Measurements from ENCODE around the gene TRPM5. TPM values are rescaled to one million over a fixed set of nuclear protein-coding genes. Genes with fewer than 3 reads are reported as not detected.

The TRPM5 gene
- total and polyA plus RNA-seq, 9 of the 15 experiments (the other 6 are each of a cell fraction or from before 2014, with no cell fraction given), result not detected

DNA sequence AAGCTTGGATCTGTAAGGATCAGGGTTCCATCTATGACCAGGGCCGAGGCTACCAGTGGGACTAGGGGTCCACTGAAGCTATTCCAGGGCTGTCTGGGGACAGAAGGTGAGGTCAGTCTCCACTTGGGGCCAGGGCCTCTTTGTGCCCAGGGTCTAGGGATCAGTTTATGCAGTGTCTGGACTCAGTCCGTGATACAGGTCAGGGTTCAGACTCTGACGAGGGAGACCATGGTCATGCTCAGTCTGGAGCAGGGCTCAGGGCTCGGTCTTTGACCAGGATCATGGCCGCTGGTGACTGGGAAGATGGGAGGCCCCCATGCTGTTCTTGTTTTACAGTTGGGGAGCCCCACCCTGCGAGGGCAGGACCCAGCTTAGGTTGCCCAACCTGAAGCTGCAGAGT is 32.0 kb downstream of the TRPM5 start:
- H3K27ac ChIP-seq (ENCODE audit: extremely low read depth, low read depth, low read length), result no peak overlapping the region
- POLR2A ChIA-PET, result no interaction called here
- no peaks in the 10 kb centered on the region for H3K36me3 ChIP-seq (ENCODE audit: control insufficient read depth, insufficient read depth, low read length)
- ATAC-seq, result no peak
- H2AFZ ChIP-seq (ENCODE audit: low read depth, low read length), result no peak overlapping the region
- H3K79me2 ChIP-seq (ENCODE audit: control insufficient read depth, insufficient read depth, low read length), result no peaks in the 10 kb centered on the region
- peaks cover 13% of the 10 kb centered on the region; the same call in 1 of the 2 replicates for H4K20me1 ChIP-seq (replicated peaks; ENCODE audit: control insufficient read depth, insufficient read depth, low read length)
- TF ChIP-seq, protein P1, sequence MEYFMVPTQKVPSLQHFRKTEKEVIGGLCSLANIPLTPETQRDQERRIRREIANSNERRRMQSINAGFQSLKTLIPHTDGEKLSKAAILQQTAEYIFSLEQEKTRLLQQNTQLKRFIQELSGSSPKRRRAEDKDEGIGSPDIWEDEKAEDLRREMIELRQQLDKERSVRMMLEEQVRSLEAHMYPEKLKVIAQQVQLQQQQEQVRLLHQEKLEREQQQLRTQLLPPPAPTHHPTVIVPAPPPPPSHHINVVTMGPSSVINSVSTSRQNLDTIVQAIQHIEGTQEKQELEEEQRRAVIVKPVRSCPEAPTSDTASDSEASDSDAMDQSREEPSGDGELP (CRISPR knock-in tag; IDR thresholded peaks at IDR 0.05; ENCODE audit: borderline replicate concordance), result no peak
- TF ChIP-seq, protein P2, sequence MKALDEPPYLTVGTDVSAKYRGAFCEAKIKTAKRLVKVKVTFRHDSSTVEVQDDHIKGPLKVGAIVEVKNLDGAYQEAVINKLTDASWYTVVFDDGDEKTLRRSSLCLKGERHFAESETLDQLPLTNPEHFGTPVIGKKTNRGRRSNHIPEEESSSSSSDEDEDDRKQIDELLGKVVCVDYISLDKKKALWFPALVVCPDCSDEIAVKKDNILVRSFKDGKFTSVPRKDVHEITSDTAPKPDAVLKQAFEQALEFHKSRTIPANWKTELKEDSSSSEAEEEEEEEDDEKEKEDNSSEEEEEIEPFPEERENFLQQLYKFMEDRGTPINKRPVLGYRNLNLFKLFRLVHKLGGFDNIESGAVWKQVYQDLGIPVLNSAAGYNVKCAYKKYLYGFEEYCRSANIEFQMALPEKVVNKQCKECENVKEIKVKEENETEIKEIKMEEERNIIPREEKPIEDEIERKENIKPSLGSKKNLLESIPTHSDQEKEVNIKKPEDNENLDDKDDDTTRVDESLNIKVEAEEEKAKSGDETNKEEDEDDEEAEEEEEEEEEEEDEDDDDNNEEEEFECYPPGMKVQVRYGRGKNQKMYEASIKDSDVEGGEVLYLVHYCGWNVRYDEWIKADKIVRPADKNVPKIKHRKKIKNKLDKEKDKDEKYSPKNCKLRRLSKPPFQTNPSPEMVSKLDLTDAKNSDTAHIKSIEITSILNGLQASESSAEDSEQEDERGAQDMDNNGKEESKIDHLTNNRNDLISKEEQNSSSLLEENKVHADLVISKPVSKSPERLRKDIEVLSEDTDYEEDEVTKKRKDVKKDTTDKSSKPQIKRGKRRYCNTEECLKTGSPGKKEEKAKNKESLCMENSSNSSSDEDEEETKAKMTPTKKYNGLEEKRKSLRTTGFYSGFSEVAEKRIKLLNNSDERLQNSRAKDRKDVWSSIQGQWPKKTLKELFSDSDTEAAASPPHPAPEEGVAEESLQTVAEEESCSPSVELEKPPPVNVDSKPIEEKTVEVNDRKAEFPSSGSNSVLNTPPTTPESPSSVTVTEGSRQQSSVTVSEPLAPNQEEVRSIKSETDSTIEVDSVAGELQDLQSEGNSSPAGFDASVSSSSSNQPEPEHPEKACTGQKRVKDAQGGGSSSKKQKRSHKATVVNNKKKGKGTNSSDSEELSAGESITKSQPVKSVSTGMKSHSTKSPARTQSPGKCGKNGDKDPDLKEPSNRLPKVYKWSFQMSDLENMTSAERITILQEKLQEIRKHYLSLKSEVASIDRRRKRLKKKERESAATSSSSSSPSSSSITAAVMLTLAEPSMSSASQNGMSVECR (CRISPR knock-in tag; IDR thresholded peaks at IDR 0.05), result no peak
- TF ChIP-seq POLR2H (tag; IDR thresholded peaks at IDR 0.05; ENCODE audit: low read depth) (no peak), TCF7 (IDR thresholded peaks at IDR 0.05; ENCODE audit: borderline replicate concordance) (no peak), TCF7L2 (IDR thresholded peaks at IDR 0.05; ENCODE audit: low read depth, low read length) (no peak), GTF2E2 (tag; IDR thresholded peaks at IDR 0.05) (no peak), PHB (CRISPR knock-in tag; IDR thresholded peaks at IDR 0.05) (no peak)
- TF ChIP-seq, protein P3, sequence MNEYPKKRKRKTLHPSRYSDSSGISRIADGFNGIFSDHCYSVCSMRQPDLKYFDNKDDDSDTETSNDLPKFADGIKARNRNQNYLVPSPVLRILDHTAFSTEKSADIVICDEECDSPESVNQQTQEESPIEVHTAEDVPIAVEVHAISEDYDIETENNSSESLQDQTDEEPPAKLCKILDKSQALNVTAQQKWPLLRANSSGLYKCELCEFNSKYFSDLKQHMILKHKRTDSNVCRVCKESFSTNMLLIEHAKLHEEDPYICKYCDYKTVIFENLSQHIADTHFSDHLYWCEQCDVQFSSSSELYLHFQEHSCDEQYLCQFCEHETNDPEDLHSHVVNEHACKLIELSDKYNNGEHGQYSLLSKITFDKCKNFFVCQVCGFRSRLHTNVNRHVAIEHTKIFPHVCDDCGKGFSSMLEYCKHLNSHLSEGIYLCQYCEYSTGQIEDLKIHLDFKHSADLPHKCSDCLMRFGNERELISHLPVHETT (CRISPR knock-in tag; conservative IDR thresholded peaks at IDR 0.05 in 1 of 2, IDR thresholded peaks at IDR 0.05 in 1 of 2), result no peak
- intact Hi-C loops (cut with micrococcal nuclease) (no loop called here), in situ Hi-C loops (cut with MboI) (no loop called here)
- no peak overlapping the region for H3K4me3 ChIP-seq
- no peak for DNase-seq (ENCODE audit: extremely low read depth in 1 of 4, low spot score in 3 of 4)
- no peaks in the 10 kb centered on the region for H3K9me1 ChIP-seq (ENCODE audit: control insufficient read depth, insufficient read depth, low read length)
- BruUV-seq (replicated peaks), result no TSS peak
- 15% methylated on average over 5 of the region's 6 CpGs for WGBS (ENCODE audit: insufficient coverage, low coverage, missing lambda C conversion rate)
- no peak overlapping the region for H3K4me2 ChIP-seq (ENCODE audit: insufficient read depth, low read length)
- CTCF ChIA-PET (ENCODE audit: low intra/inter-chr PET ratio), result no interaction called here
- H3K9ac ChIP-seq (ENCODE audit: insufficient read depth in 1 of 2, low read depth in 2 of 2, low read length in 2 of 2), result no peak overlapping the region
- peaks cover 0 to 72% of the 10 kb centered on the region in 2 experiments; a peak in 3 of 5 replicates for H3K4me1 ChIP-seq (replicated peaks in 1 of 2; ENCODE audit: control insufficient read depth in 2 of 2, insufficient read depth in 2 of 2, low read length in 2 of 2)
- no peaks in the 10 kb centered on the region for H3K9me3 ChIP-seq (replicated peaks; ENCODE audit: control insufficient read depth, insufficient read depth, low read depth, low read length)
- peaks cover 28 to 91% of the 10 kb centered on the region in 2 experiments; a peak in 4 of 5 replicates for H3K27me3 ChIP-seq (ENCODE audit: control insufficient read depth in 2 of 2, insufficient read depth in 2 of 2, low read length in 2 of 2)
- FAIRE-seq, result no peak

Data from K562 (cell line).